SK-N-SH (cell line): ENCODE results near the gene BDKRB1. TPM values are rescaled to one million over a fixed set of nuclear protein-coding genes. Genes with fewer than 3 reads are reported as not detected.

ENCODE experiments used
- CTCF ChIA-PET: fragments of 300-600, 350-600 bp; formaldehyde crosslinking; extraction: SDS; loops from one replicate; lab custom pipeline; 2021; lab: Yijun Ruan, JAX
- POLR2A ChIA-PET: fragments of 350-600 bp; sonication (Branson Sonifier 250); formaldehyde crosslinking; extraction: SDS; loops from one replicate; lab custom pipeline; 2020; ENCODE audit warnings: antibody characterized with exemption, inconsistent platforms; lab: Yijun Ruan, JAX
- DNase-seq: peaks from one replicate; pipeline ENCODE4 v3.0.0; 2012
- H2AFZ ChIP-seq: fragments of 200-600 bp; sonication (generic); 2 replicates; pipeline ENCODE4 v1.8.1; 2016; ENCODE audit warnings: antibody characterized with exemption, mild to moderate bottlenecking, low read depth
- H3F3A ChIP-seq: fragments of 200-600 bp; sonication (generic); replicated peaks from 2 replicates; pipeline ENCODE3; 2016; ENCODE audit warnings: antibody characterized with exemption, mild to moderate bottlenecking; ENCODE audit not compliant: insufficient read depth
- H3K27ac ChIP-seq, 2 experiments: fragments of 200-500 bp in 1 of 2; fragments of 200-600 bp in 1 of 2; sonication (Bioruptor generic) in 1 of 2; sonication (generic), shearing (Covaris generic) in 1 of 2; 2 replicates each; pipeline versions ENCODE4 v1.5.1 to v1.6.1; 2014 to 2016; ENCODE audit warnings: low read depth in 2 of 2, inconsistent platforms in 1 of 2, low read length in 1 of 2, mild to moderate bottlenecking in 1 of 2, mixed read lengths in 1 of 2
- H3K27me3 ChIP-seq: fragments of 200-600 bp; sonication (generic), shearing (Covaris generic); 2 replicates; pipeline ENCODE4 v1.6.1; 2016; ENCODE audit warnings: mixed run types; ENCODE audit not compliant: insufficient read depth
- H3K36me3 ChIP-seq, 2 experiments: fragments of 200-500 bp in 1 of 2; fragments of 200-600 bp in 1 of 2; sonication (Bioruptor generic) in 1 of 2; sonication (generic) in 1 of 2; replicated peaks in 1 of 2; 2 replicates each; pipeline versions ENCODE3 to v1.5.1; 2014 to 2016; ENCODE audit warnings: low read length in 1 of 2, mild to moderate bottlenecking in 1 of 2; ENCODE audit not compliant: insufficient read depth in 2 of 2, control insufficient read depth in 1 of 2
- H3K4me1 ChIP-seq, 2 experiments: fragments of 200-500 bp in 1 of 2; fragments of 200-600 bp in 1 of 2; sonication (Bioruptor generic) in 1 of 2; sonication (generic), shearing (Covaris generic) in 1 of 2; 2 replicates each; pipeline versions ENCODE4 v1.5.1 to v1.6.1; 2014 to 2016; ENCODE audit warnings: low read depth in 1 of 2, low read length in 1 of 2, mixed run types in 1 of 2; ENCODE audit not compliant: insufficient read depth in 2 of 2, control insufficient read depth in 1 of 2
- H3K4me2 ChIP-seq: fragments of 200-600 bp; sonication (generic), shearing (Covaris generic); 2 replicates; pipeline ENCODE4 v1.6.1; 2017; ENCODE audit warnings: mixed run types
- H3K4me3 ChIP-seq, 2 experiments: fragments of 200-500 bp in 1 of 2; fragments of 200-600 bp in 1 of 2; sonication (Bioruptor generic) in 1 of 2; sonication (generic), shearing (Covaris generic) in 1 of 2; 2 replicates each; pipeline versions ENCODE4 v1.5.1 to v1.8.1; 2014 to 2016; ENCODE audit warnings: low read depth in 2 of 2, inconsistent platforms in 1 of 2, low read length in 1 of 2, mild to moderate bottlenecking in 1 of 2, mixed read lengths in 1 of 2, moderate library complexity in 1 of 2
- H3K79me2 ChIP-seq: fragments of 200-600 bp; sonication (generic); 2 replicates; pipeline ENCODE4 v1.8.1; 2017; ENCODE audit warnings: mild to moderate bottlenecking; ENCODE audit not compliant: insufficient read depth
- H3K9ac ChIP-seq: fragments of 200-600 bp; sonication (generic); 2 replicates; pipeline ENCODE4 v1.6.1; 2017; ENCODE audit warnings: mixed run types
- H3K9me2 ChIP-seq: fragments of 200-600 bp; sonication (generic); 2 replicates; pipeline ENCODE4 v1.6.1; 2017; ENCODE audit warnings: mixed run types
- H3K9me3 ChIP-seq: fragments of 200-600 bp; sonication (generic); 2 replicates; pipeline ENCODE4 v1.6.1; 2017; ENCODE audit warnings: mixed run types, mild to moderate bottlenecking, moderate library complexity
- H4K20me1 ChIP-seq: fragments of 200-600 bp; sonication (generic); 2 replicates; pipeline ENCODE4 v1.6.1; 2017; ENCODE audit warnings: mild to moderate bottlenecking, mixed run types; ENCODE audit not compliant: insufficient read depth
- ELF1 ChIP-seq: IDR thresholded peaks from 2 replicates; pipeline ENCODE4 v1.4.0; 2012
- EP300 ChIP-seq, 2 experiments: IDR thresholded peaks; 2 replicates each; pipeline versions ENCODE4 v1.4.0 to v1.6.1; 2012; ENCODE audit warnings: borderline replicate concordance in 1 of 2, low read depth in 1 of 2, low read length in 1 of 2
- EZH2phosphoT487 ChIP-seq: fragments of 200-600 bp; sonication (generic); IDR thresholded peaks from 2 replicates; pipeline ENCODE4 v1.6.1; 2017; ENCODE audit warnings: low read depth, mixed run types, mild to moderate bottlenecking, antibody characterized with exemption, moderate library complexity, borderline replicate concordance
- FOSL2 ChIP-seq: IDR thresholded peaks from 2 replicates; pipeline ENCODE4 v1.4.0; 2012; ENCODE audit warnings: low read depth, mild to moderate bottlenecking, moderate library complexity, borderline replicate concordance
- GABPA ChIP-seq: IDR thresholded peaks from 2 replicates; pipeline ENCODE4 v1.4.0; 2012; ENCODE audit warnings: low read depth, mild to moderate bottlenecking
- IRF3 ChIP-seq: fragments of 150-350 bp; IDR thresholded peaks from 2 replicates; pipeline ENCODE4 v1.6.1; 2016; ENCODE audit warnings: mild to moderate bottlenecking, low read depth, low read length
- MEF2A ChIP-seq: IDR thresholded peaks from 2 replicates; pipeline ENCODE4 v1.4.0; 2012; ENCODE audit warnings: low read depth, borderline replicate concordance
- MXI1 ChIP-seq: IDR thresholded peaks from 2 replicates; pipeline ENCODE4 v1.6.1; 2012; ENCODE audit warnings: mild to moderate bottlenecking, low read depth, low read length, improper control_type of control experiment
- NRF1 ChIP-seq: IDR thresholded peaks from 2 replicates; pipeline ENCODE4 v1.6.1; 2012; ENCODE audit warnings: low read depth, mild to moderate bottlenecking, low read length
- POLR2AphosphoS5 ChIP-seq: IDR thresholded peaks from 2 replicates; pipeline ENCODE4 v1.6.1; 2012; ENCODE audit warnings: low read depth, low read length
- RAD21 ChIP-seq: IDR thresholded peaks from 2 replicates; pipeline ENCODE4 v1.6.1; 2012; ENCODE audit warnings: mild to moderate bottlenecking, low read length
- TAF1 ChIP-seq: IDR thresholded peaks from 2 replicates; pipeline ENCODE4 v1.6.1; 2012; ENCODE audit warnings: low read depth, mild to moderate bottlenecking, low read length, moderate library complexity, borderline replicate concordance
- TEAD4 ChIP-seq: IDR thresholded peaks from 2 replicates; pipeline ENCODE4 v1.4.0; 2012; ENCODE audit warnings: mild to moderate bottlenecking, borderline replicate concordance; ENCODE audit not compliant: insufficient read depth
- WGBS: methylation state at CpG from one replicate; pipeline ENCODE4 v1.1.6; 2017; ENCODE audit warnings: low lambda C conversion rate; 5-methylcytosine and 5-hydroxymethylcytosine counted together
- polyA plus RNA-seq, 3 experiments: library from polyadenylated mRNA; depleted of rRNA; stranded (reverse); fragments of >200 nt; gene quantifications; 2 replicates each; pipeline ENCODE4 v1.2.3, GENCODE V29; 2012
- TF ChIP-seq, protein P1 (sequence below): IDR thresholded peaks from 2 replicates; pipeline ENCODE4; 2012
- TF ChIP-seq, protein P2 (sequence below): fragments of 200-600 bp; sonication (generic); IDR thresholded peaks from 2 replicates; pipeline ENCODE4 v1.6.1; 2017; ENCODE audit warnings: antibody characterized with exemption, mild to moderate bottlenecking, moderate library complexity
- TF ChIP-seq, protein P3 (sequence below): IDR thresholded peaks from 2 replicates; pipeline ENCODE4 v1.6.1; 2012; ENCODE audit warnings: mild to moderate bottlenecking, low read depth, low read length, moderate library complexity

BDKRB1 gene
- polyA plus RNA-seq, 1 of the 3 experiments (the other 2 are of a cell fraction): 14.4 TPM

- TF ChIP-seq EP300 (IDR thresholded peaks at IDR 0.05; ENCODE audit: borderline replicate concordance in 1 of 2, low read depth in 1 of 2, low read length in 1 of 2): peak; percentile 63 to 97
Measured at GRCh38 chr14:96255501-96256366, at the start of gene BDKRB1 (continued).

- peaks cover 13% of the 10 kb centered on the region; the same call in 1 of the 2 replicates for H3K79me2 ChIP-seq
- H3K9me2 ChIP-seq: no peaks in the 10 kb centered on the region
- no peak for DNase-seq
- H4K20me1 ChIP-seq: no peaks in the 10 kb centered on the region
- CTCF ChIA-PET: interaction anchor here (2.7 kb wide), 1 partner anchor 106 kb away, joined by 16 read pairs; no protein-coding TSS in a partner anchor
- no peaks in the 10 kb centered on the region for H3K36me3 ChIP-seq
- POLR2A ChIA-PET: interaction anchor here (1.3 kb wide), 1 partner anchor 9 kb away, joined by 3 read pairs; no protein-coding TSS in a partner anchor
- H3F3A ChIP-seq: no peaks in the 10 kb centered on the region
- H3K4me1 ChIP-seq: peaks cover 11 to 22% of the 10 kb centered on the region in 2 experiments; a peak in 2 of 4 replicates
- TF ChIP-seq NRF1 (no peak), EP300 (IDR thresholded peaks at IDR 0.05; ENCODE audit: borderline replicate concordance in 1 of 2, low read depth in 1 of 2, low read length in 1 of 2) (no peak), RAD21 (no peak), TAF1 (no peak), GABPA (no peak), TEAD4 (no peak), EZH2phosphoT487 (no peak), FOSL2 (no peak), IRF3 (no peak), POLR2AphosphoS5 (no peak), ELF1 (no peak), MXI1 (no peak), MEF2A (no peak)
- TF ChIP-seq, protein P1, sequence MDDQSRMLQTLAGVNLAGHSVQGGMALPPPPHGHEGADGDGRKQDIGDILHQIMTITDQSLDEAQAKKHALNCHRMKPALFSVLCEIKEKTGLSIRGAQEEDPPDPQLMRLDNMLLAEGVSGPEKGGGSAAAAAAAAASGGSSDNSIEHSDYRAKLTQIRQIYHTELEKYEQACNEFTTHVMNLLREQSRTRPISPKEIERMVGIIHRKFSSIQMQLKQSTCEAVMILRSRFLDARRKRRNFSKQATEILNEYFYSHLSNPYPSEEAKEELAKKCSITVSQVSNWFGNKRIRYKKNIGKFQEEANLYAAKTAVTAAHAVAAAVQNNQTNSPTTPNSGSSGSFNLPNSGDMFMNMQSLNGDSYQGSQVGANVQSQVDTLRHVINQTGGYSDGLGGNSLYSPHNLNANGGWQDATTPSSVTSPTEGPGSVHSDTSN: no peak
- TF ChIP-seq, protein P2, sequence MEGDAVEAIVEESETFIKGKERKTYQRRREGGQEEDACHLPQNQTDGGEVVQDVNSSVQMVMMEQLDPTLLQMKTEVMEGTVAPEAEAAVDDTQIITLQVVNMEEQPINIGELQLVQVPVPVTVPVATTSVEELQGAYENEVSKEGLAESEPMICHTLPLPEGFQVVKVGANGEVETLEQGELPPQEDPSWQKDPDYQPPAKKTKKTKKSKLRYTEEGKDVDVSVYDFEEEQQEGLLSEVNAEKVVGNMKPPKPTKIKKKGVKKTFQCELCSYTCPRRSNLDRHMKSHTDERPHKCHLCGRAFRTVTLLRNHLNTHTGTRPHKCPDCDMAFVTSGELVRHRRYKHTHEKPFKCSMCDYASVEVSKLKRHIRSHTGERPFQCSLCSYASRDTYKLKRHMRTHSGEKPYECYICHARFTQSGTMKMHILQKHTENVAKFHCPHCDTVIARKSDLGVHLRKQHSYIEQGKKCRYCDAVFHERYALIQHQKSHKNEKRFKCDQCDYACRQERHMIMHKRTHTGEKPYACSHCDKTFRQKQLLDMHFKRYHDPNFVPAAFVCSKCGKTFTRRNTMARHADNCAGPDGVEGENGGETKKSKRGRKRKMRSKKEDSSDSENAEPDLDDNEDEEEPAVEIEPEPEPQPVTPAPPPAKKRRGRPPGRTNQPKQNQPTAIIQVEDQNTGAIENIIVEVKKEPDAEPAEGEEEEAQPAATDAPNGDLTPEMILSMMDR: no peak
- TF ChIP-seq, protein P3, sequence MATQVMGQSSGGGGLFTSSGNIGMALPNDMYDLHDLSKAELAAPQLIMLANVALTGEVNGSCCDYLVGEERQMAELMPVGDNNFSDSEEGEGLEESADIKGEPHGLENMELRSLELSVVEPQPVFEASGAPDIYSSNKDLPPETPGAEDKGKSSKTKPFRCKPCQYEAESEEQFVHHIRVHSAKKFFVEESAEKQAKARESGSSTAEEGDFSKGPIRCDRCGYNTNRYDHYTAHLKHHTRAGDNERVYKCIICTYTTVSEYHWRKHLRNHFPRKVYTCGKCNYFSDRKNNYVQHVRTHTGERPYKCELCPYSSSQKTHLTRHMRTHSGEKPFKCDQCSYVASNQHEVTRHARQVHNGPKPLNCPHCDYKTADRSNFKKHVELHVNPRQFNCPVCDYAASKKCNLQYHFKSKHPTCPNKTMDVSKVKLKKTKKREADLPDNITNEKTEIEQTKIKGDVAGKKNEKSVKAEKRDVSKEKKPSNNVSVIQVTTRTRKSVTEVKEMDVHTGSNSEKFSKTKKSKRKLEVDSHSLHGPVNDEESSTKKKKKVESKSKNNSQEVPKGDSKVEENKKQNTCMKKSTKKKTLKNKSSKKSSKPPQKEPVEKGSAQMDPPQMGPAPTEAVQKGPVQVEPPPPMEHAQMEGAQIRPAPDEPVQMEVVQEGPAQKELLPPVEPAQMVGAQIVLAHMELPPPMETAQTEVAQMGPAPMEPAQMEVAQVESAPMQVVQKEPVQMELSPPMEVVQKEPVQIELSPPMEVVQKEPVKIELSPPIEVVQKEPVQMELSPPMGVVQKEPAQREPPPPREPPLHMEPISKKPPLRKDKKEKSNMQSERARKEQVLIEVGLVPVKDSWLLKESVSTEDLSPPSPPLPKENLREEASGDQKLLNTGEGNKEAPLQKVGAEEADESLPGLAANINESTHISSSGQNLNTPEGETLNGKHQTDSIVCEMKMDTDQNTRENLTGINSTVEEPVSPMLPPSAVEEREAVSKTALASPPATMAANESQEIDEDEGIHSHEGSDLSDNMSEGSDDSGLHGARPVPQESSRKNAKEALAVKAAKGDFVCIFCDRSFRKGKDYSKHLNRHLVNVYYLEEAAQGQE: no peak
- H3K9ac ChIP-seq: no peak overlapping the region
- H3K27me3 ChIP-seq: no peaks in the 10 kb centered on the region
- peak overlapping the region; percentile 96; the same call in 1 of the 2 replicates for H3K4me2 ChIP-seq
- no peak overlapping the region for H3K4me3 ChIP-seq
- H3K27ac ChIP-seq: no peak overlapping the region
- H2AFZ ChIP-seq: no peak overlapping the region
- WGBS: 70% methylated on average over 8 of the region's 8 CpGs
- H3K9me3 ChIP-seq: peaks cover 3% of the 10 kb centered on the region; the same call in 1 of the 2 replicates
Measured at GRCh38 chr14:96206461-96206860, 49.5 kb upstream of the BDKRB1 start.
